ENCODE data around the gene SHE.

- TF ChIP-seq CREB1 (IDR thresholded peaks at IDR 0.05; ENCODE audit: low read depth) (no peak), REST (IDR thresholded peaks at IDR 0.05; ENCODE audit: low read depth) (no peak), NFIC (IDR thresholded peaks at IDR 0.05) (no peak), MAX (IDR thresholded peaks at IDR 0.05) (no peak), TAF1 (IDR thresholded peaks at IDR 0.05; ENCODE audit: low read depth) (no peak), CEBPB (IDR thresholded peaks at IDR 0.05) (no peak), EP300 (IDR thresholded peaks at IDR 0.05; ENCODE audit: borderline replicate concordance) (no peak), USF1 (IDR thresholded peaks at IDR 0.05) (no peak), TCF12 (IDR thresholded peaks at IDR 0.05; ENCODE audit: low read depth) (no peak)
These were observed 11.9 kb upstream of the SHE start for GRCh38 chr1:154514066-154514553.

Data from Ishikawa (cell line).